Measurements from ENCODE around the gene INTS12.

GRCh38 chr4:105634402-105635080, 73.9 kb downstream of the INTS12 start:
- TF ChIP-seq CTCF (IDR thresholded peaks at IDR 0.05) (no peak), EP300 (IDR thresholded peaks at IDR 0.05) (no peak)

Measured in sigmoid colon (tissue), 4 donors.